GM15510 (cell line): ENCODE data around the gene TNFRSF12A.

Source experiments
- POLR2A ChIP-seq: IDR thresholded peaks from 3 replicates; pipeline ENCODE4 v1.6.1; 2011; ENCODE audit warnings: borderline replicate concordance; ENCODE audit not compliant: insufficient read length; ENCODE audit errors: extremely low read depth

Gene TNFRSF12A

DNA sequence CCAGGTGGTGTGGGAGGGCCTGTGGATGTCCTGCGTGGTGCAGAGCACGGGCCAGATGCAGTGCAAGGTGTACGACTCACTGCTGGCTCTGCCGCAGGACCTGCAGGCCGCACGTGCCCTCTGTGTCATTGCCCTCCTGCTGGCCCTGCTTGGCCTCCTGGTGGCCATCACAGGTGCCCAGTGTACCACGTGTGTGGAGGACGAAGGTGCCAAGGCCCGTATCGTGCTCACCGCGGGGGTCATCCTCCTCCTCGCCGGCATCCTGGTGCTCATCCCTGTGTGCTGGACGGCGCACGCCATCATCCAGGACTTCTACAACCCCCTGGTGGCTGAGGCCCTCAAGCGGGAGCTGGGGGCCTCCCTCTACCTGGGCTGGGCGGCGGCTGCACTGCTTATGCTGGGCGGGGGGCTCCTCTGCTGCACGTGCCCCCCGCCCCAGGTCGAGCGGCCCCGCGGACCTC lies 6.6 kb upstream of the TNFRSF12A start:
- no peak for TF ChIP-seq POLR2A

DNA sequence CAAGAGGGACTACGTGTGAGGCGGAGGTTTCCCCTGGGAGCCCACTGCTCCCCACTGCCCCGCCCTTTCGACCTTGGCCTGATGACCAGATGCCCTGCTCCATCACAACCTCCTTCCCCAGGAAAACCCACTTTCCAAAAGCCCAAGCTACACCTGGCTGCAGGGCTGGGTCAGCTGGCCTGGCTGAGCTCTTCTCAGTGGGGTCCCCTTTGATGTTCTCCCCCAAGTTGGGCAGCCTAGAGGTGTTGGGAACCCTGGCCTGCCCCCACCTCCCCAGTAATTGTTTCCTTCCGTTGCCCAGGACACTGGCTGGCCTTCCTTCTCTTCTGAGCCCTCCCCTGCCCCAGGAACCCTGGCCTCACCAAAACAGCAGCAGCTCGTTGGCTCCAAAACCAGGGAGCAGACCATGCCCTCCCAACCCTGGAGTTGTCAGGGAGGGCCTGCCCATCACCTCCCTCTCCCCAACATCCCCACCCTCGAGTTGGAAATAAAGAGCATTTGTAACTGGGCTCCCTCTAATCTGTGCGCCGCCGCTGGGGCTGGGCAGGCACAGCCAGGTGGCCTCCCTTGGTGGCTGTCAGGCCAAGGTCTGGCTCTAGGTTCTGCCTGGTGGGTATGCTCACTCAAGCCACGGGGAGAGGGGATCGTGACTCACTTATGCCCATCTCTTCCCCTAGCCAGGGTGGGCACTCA lies 6.0 kb upstream of the TNFRSF12A start:
- TF ChIP-seq POLR2A = no peak

DNA sequence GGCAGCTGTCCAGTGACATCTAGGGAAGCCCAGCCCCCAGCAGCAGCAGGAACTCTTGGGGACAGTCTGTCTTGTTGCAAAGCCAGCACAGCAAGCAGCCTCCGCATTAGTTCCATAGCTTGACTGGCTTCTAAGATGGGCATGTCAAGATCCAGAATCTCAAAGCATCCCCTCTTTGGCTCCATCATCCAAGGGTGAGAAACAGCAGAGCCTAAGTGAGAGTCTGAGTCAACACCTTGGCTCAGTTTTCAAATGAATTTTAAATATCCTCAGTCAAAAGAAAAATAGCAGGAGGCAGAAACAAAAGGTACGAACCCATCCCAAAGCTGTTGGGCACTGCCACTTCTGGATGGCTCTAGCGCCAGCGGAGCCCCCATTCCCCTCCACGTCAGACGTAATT lies 5.2 kb upstream of the TNFRSF12A start:
- no peak for TF ChIP-seq POLR2A

DNA sequence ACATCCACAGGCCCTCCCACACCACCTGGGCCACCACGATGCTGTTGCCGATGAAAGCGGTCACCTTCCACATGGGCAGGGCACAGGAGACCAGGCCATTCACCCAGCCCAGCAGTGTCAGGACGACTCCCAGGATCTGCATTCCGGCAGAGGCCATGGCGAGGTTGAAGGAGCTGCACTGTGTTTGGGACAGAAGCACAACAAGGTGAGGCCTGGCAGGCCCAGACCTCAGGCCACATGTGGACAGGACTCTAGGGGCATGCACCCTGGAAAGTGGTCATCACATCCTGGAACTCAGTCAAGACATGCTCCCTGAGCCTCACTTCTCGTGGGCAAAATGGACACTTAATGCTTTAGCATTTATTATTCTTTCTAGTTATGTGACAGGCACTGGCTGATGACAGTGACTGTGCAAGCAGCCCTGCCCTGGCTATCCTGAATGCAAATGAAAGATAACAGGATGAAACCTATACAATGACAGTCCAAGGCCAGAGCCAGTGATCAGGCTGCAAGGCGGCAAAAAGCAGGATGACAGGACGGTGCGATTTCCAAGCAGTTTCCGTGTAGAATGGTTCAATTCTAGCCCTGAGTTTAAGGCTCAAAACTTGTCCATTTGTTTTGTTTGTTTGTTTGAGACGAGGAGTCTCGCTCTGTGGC lies 4.2 kb upstream of the TNFRSF12A start:
- TF ChIP-seq POLR2A = no peak

DNA sequence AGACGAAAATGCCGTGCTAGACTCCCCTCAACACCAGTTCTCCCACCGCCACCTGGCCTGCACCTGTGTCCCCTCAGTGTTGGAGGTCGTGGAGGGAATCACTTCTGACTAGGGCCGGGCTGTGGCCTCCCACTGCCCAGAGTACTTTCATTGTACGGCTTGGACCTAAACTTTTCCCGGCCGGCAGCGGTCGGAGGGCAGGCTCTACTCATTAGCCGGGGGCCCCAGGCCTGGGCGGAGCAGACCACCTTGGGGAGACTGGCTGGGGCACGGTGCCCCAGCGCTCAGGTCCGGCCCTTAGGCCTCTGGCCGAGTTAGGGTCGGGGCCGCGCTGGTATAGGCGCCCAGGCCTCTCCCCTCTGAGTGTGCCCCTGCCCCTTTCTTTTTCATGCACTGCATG lies 2.8 kb upstream of the TNFRSF12A start:
- TF ChIP-seq POLR2A = no peak

DNA sequence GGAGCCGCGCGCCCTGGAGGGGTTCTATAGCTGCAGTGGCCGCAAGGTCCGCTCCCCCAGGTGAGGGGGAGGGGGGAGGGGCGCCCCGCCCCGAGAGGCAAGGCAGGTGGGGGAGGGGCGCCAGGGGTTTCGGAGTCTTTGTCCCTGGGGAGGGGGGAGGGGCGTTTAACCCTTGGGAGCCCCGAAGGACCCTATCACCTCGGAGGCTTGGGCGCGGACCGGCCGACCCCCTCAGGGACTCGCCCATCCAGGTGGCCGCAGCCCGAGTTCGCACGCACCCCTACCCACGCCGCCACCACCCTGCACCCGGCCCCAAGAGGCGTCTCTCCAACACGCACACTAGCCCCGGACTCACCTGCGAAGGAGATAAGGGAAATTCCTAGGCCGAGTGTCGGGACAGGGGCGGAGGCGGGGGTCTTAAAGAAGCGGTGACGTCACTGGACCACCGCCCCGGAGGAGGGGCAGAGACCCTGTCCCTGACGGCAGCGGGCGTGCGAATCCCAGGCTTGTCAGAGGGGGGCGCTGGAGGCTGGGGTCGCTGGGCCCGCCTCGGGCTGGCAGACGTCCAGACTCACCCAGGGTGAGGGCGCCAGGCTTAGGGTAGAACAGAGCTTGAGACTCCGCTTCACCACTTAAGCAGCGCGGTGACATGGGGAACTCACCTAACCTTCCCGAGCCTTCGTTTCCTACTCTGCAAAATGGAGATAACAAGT lies 2.2 kb upstream of the TNFRSF12A start, which contains the start of gene CLDN6:
Gene CLDN6 (minus strand): TSS at position 390 of the 713 bp plus-strand sequence. CDS start 2,162 bp downstream, outside the sequence.
- no peak for TF ChIP-seq POLR2A

DNA sequence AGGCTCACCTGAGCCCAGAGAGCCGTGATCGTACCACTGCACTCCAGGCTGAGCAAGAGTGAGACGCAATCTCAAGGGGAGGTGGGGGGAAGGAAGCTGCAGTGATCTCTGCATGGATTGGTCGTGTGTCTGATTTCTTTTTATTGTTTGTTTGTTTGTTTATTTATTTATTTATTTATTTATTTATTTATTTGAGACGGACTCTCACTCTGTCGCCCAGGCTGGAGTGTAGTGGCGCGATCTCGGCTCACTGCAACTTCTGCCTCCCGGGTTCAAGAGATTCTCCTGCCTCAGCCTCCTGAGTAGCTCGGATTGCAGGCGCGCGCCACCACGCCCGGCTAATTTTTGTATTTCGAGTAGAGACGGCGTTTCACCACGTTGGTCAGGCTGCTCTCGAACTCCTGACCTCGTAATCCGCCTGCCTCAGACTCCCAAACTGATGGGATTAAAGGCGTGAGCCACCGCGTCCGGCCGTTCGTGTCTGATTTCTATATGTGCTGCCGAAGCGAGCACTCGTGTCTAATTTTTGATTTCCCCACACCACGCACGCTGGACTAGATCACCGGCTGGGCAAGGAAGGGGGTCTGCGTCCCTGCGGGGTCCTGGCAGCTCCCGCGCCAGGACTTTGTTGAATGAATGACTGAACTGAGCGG lies 448 bp upstream of the TNFRSF12A start:
- no peak for TF ChIP-seq POLR2A

DNA sequence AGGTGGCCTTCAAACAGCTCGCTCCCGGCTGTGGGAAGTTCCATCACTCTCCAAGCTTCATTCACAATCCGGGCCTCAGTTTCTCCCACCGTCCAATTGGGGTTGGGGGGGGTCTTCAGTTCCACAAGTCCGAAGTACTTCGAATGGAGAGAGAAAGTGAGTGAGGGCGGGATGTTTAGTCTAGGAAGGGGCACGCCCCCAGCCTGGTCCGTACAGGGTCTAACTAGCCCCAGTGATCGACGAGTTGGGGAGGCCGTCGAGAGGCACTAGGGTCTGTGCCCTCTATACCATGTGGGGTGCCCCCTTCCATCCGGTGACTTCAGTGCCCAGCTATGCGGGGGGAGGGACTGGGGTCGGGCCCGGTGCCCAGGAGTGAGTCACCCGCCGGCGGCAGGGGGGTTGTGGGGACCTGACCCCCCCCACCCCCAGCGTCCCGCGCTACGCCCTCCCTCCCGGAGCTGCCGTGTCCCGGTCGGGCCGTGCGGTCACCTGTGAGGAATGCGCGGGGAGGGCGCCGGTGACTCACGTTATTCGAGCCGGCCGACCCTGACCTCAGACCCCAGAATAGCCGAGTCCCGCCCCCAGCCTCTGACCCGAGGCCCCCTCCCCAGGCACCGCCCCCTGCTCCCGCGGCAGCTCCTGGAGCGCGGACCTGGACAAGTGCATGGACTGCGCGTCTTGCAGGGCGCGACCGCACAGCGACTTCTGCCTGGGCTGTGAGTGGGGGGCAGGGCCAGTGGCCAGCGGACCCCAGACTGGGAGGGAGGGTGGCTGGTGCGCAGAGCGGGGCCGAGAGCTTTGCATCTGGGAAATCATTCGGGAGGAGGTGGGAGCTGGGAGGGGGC lies 658 bp downstream of the TNFRSF12A start:
- TF ChIP-seq POLR2A = no peak

DNA sequence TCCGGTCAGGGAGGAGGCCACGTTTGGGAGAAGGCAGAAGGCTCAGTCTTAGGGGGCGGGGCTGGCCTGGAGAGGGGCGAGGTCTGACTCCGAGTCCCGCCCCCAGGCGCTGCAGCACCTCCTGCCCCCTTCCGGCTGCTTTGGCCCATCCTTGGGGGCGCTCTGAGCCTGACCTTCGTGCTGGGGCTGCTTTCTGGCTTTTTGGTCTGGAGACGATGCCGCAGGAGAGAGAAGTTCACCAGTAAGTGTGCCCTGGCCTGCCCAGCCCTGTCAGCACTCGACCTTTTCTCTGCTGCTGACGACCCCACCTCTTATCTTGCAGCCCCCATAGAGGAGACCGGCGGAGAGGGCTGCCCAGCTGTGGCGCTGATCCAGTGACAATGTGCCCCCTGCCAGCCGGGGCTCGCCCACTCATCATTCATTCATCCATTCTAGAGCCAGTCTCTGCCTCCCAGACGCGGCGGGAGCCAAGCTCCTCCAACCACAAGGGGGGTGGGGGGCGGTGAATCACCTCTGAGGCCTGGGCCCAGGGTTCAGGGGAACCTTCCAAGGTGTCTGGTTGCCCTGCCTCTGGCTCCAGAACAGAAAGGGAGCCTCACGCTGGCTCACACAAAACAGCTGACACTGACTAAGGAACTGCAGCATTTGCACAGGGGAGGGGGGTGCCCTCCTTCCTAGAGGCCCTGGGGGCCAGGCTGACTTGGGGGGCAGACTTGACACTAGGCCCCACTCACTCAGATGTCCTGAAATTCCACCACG lies 1.5 kb downstream of the TNFRSF12A start:
- no peak for TF ChIP-seq POLR2A

DNA sequence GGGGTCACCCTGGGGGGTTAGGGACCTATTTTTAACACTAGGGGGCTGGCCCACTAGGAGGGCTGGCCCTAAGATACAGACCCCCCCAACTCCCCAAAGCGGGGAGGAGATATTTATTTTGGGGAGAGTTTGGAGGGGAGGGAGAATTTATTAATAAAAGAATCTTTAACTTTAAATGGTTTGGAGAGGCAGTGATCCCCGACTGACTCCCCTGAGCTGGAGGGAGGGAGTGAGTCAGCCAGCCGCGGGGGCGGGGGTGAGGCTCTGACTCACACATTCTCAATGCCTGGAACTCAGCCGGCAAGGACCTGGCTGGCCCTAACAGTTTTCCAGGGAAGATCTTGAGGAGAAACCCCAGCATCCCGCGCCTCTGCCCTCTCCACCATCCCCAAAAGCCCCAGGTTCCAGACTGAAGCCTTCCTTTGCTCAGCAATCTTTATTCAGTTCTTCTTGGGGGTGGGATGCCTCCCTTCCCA lies 2.1 kb downstream of the TNFRSF12A start:
- TF ChIP-seq POLR2A = no peak

DNA sequence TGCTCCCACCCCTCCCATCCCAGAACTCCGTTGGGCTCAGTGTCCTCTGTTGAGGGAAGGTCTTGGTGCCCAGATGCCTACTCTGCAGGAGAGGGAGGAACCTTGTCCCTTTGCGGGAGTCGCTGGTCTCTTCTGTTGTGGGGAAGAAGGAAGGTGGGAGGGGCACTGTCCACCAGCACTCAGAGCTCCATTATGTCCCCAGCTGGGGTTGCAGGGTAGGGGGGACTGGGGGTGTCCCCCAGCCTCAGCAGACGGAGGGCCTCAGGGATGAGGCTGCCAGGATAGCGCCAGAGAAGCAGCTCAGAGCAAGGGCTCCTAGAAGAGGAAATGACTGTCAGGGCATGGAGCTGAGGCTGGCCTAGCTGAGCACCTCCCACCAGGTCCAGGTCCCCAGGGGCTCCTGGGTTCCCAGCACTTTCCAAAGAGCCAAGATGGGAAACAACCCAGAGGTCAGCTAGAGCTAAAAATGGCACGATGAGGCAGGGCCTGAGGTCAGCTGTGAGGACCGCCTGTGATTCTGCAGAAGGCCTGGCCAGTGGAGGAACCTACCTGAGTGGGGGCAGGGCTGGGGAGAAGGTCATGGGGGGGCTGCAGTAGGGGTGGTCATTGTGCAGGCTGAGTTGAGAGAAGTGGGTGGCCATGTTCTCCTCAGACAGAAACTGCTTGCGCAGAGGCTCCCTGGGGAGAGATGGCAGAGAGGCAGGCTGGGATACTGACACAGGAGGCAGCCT lies 2.7 kb downstream of the TNFRSF12A start:
- TF ChIP-seq POLR2A = no peak

DNA sequence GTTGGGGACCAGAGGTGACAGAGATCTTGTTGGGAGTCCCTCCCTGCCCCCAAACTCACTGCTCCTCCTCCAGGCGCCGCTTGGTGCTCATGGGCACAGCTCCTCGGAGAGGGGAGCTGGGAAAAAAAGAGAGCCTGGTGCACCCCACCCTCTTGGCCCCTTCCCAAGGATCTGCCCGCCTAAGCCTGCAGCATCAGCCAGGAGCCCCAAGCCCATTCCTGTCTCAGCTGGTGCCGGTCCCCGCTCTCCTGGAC lies 3.2 kb downstream of the TNFRSF12A start:
- TF ChIP-seq POLR2A = no peak
